ENCODE data around the gene POLR3E.

The POLR3E gene

GRCh38 chr16:22317001-22317530 is 19.9 kb downstream of the POLR3E start:
- DNase-seq = no peak

- no peak for DNase-seq
Measured at GRCh38 chr16:22317625-22318024, 20.4 kb downstream of the POLR3E start.

DNA sequence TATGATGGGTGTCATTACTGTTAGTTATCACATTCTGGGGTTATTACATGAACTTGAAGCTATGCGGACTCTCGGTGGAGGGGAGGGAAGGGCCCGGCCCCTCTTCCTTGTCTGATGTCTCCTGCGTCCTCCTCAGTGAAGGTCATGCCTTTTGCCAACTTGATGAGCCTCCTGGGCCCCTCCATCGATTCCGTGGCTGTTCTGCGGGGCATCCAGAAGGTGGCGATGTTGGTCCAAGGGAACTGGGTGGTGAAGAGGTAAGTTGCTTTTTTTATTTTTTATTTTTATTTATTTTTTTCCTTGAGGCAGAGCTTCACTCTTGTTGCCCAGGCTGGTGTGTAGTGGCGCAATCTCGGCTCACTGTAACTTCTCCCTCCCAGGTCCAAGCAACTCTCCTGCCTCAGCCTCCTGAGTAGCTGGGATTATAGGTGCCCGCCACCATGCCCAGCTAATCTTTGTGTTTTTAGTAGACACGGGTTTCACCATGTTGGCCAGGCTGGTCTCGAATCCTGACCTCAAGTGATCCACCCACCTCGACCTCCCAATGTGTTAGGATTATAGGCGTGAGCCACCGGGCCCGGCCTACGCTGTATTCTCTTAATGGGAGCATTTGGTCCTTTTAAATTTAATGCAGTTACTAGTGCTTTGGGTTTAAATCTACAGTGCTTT is 21.6 kb downstream of the POLR3E start:
- DNase-seq = peak; percentile 50

GRCh38 chr16:22320572-22321339 is 23.5 kb downstream of the POLR3E start:
- DNase-seq = no peak

DNA sequence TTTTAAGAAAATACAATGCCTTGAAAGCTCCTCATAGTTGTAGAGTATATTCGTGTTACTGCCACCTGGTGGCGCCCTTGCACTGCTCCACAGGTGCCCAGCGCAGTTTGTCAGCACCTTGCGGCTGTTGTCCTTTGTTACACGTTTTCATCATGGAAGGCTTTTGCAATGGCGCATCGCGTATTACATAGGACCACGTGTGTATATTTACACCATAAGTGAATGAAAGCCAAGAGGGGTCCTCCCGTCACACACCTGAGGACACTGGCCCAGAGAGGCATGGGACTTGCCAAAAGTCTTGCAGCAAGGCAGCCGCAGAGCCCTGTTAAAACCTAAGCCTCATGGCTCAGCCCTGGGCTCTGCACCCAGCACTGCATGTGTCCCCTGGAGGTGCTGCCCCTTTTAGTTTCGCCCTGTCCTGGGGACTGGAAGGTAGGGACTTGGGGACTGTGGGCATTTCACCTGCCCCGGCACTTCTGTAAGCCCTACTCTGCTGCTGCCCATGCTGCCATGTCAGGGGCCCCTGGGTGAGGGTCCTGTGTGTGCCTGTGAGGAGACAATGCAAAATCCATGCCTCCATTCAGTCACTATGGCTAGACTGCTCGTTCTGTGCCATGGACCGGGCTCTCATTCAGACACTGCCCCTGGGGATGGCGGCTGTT is 24.3 kb downstream of the POLR3E start:
- DNase-seq = peak; percentile 44

GRCh38 chr16:22322021-22322471 is 24.8 kb downstream of the POLR3E start:
- no peak for DNase-seq

GRCh38 chr16:22322741-22323140 is 25.5 kb downstream of the POLR3E start:
- no peak for DNase-seq

- no peak for DNase-seq
Measured at GRCh38 chr16:22323173-22323958, 26.2 kb downstream of the POLR3E start.

GRCh38 chr16:22323959-22324786 is 27.0 kb downstream of the POLR3E start:
- no peak for DNase-seq

DNA sequence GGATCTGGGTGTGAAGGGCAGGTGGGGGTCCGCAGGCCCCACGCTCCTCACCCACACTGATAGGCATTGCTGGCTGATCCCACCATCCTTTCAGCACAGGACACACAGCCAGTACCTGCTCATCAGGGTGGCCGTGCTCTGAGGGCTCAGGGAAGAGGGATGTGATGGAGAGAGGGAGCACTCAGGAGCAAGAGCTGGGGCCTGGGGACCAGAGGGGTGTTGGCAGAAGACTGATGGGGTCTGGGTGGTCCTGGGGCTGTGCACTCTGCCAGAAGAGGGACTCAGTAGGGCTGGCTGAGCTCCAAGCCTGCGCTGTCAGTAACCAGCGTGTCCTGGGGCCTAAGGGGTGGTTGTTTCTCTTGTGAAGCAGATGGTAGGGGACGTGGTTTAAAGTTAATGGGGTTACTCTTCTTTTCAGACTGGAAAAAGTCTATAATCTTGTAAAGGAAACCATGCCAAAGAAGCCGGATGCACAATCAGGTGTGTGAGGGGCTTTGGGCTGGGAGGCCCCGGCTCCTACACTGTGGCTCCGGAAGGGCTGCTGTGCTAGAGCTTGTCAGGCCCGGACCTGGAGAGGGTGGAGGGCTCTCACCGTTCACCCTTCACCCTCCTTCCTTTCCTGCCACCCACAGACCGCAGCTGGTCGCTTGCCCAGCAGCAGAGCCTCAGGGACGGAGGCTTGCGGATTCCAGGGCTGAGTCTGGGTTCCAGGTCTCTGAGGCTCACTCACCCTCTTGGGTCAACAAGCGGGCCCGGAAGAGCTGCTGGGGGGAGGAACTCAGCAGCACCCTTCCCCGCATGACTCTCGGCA is 27.8 kb downstream of the POLR3E start:
- no peak for DNase-seq

GRCh38 chr16:22325598-22326368 is 28.6 kb downstream of the POLR3E start:
- DNase-seq = no peak

DNA sequence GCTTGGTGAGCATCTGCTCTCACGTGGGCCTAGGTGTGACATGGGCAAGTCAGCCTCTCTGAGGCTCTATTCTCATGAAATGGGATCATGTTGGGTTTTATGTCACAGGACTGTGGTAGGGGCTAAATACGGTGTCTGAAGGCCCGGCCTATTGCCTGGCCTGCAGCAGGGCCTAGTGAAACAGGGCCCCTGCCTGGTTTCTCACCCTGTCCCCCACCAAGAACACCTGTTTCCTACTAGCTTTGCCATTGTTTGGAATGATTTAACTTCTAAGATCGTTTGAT is 29.1 kb downstream of the POLR3E start:
- no peak for DNase-seq

DNA sequence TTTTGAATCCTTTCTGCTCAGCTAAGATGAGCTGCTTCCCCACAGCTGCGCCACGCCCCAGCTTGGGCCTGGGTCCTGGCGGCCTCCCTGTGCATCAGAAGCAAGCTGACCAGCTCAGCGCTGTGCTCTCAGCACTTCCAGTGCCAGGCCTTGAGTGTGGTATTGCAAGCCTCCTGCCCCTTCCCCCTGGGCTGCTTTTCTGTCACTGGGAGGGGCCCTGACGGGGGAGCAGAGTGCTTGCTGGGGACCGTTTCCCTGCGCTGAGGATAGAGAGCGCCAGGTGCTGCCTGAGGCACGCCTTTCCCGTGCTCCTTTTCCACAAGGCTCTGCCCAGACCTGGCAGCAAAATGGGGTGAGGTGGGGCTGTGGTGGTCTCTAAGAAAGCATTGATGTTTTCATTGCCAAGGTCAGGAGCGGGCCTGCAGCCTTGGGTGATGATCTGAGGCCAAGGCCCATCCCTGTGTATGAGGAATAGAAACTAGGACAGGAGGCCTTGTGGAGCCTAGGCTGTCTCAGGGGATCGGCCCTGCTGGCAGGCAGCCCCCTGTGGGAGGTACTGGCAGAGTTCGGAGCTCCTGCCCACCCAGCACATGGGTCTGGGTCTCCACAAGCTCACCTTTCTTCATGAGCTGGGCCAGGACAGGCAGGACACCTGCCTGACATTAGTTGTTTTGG is 29.7 kb downstream of the POLR3E start:
- DNase-seq = no peak

GRCh38 chr16:22327446-22327775 is 30.2 kb downstream of the POLR3E start:
- no peak for DNase-seq

- no peak for DNase-seq
Measured at GRCh38 chr16:22328081-22328725, 31.0 kb downstream of the POLR3E start.

DNA sequence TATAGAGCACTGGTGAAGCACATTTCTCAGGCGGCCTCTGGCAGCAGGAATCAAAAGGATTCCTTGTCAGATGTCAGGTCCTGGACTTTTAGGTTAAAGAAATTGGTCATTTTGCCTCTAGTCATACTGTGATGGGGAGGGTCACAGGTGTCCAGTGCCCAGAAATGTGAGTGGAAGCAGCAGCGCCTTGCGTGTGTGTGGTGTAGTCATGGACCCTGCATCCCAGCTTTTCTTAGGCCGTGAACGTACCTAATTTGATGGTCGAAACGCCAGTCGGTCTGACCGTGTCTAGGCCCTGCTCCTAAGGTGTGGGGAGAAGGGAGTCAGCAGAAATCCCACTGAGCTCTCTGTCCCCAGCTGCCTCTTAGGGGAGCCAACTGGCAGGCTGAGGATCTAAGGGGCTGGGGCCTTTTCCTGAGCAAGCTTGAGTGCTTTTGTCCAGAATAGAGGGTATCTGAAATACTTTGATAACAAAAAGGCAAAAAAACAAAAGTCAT is 32.0 kb downstream of the POLR3E start:
- DNase-seq = no peak

- no peak for DNase-seq
Measured at GRCh38 chr16:22330326-22330725, 33.1 kb downstream of the POLR3E start.

- no peak for DNase-seq
Measured at GRCh38 chr16:22333457-22333994, 36.3 kb downstream of the POLR3E start.

Measured in effector CD8-positive, alpha-beta T cell (primary cell).